Cardiac septum (tissue), 1 donor: ENCODE results near the gene TMEM174. TPM values are rescaled to one million over a fixed set of nuclear protein-coding genes. Genes with fewer than 3 reads are reported as not detected.
"Not testable (repeated sequence)": the region's sequence is repeated elsewhere in the genome, so short reads cannot be mapped to it uniquely, and the experiment has no call there.

Experiments used
- DNase-seq: peaks from one replicate; pipeline ENCODE4 v3.0.0-alpha.2; 2020; ENCODE audit warnings: low spot score
- intact Hi-C: fragments of 100-400 bp; cut with DNase I; formaldehyde crosslinking; loops from one replicate; pipeline ENCODE4 v1.14.0; 2022
- total RNA-seq: library from RNA; stranded (reverse); fragmentation: NEBNext Ultra II Directional; extraction: Animal tissue kit (Norgen Biotek cat#: 25700); gene quantifications from one replicate; pipeline ENCODE4 v1.2.1, GENCODE V29; 2021
- donor health status: DM: no; HTN: no; CAD: no.

TMEM174 gene
- total RNA-seq, 1 donor from 2014 or later: not detected

GRCh38 chr5:73215531-73215890 lies 42.5 kb downstream of the TMEM174 start:
- no peak for DNase-seq
- intact Hi-C loops: loop anchor here (5.0 kb wide), 1 partner anchor 237 kb away; no protein-coding TSS in a partner anchor

- intact Hi-C loops: loop anchor here (5.0 kb wide), 1 partner anchor 236 kb away; no protein-coding TSS in a partner anchor
These were observed 43.1 kb downstream of the TMEM174 start for GRCh38 chr5:73215891-73216610.

GRCh38 chr5:73218552-73219171 lies 45.7 kb downstream of the TMEM174 start:
- intact Hi-C loops: loop anchor here (5.0 kb wide), 1 partner anchor 234 kb away; no protein-coding TSS in a partner anchor
- DNase-seq: no peak

More at GRCh38 chr5:73215891-73216610, 43.1 kb downstream of the TMEM174 start:
- DNase-seq: no peak

GRCh38 chr5:73219336-73219735 lies 46.3 kb downstream of the TMEM174 start:
- DNase-seq: not testable (repeated sequence)
- intact Hi-C loops: loop anchor here (5.0 kb wide), 1 partner anchor 233 kb away; no protein-coding TSS in a partner anchor

- no peak for DNase-seq
- intact Hi-C loops: no loop called here
These were observed 48.2 kb downstream of the TMEM174 start for GRCh38 chr5:73221161-73221560.

- DNase-seq: no peak
- intact Hi-C loops: no loop called here
These were observed 48.7 kb downstream of the TMEM174 start for GRCh38 chr5:73221726-73222125.

DNA sequence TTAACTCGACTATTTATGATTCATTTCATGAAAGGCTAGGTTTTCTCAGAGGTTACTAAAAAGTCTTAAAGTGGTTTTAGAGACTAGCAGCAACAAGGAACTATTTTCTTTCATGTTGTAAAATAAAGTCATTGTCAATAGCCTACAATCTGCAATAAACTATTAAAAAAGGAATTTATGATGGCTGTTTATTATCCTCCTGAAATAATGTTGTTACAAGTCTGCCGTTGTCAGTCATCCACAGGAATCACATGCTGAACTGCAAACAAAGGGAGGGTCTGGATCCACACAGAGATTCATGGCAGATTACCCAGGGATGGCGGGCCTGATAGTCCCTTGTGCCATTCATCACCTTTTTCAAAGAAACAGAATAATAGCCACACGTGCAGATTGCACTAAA lies 49.2 kb downstream of the TMEM174 start:
- no peak for DNase-seq
- intact Hi-C loops: no loop called here

Other genes with a start within 250 kb of the TMEM174 start
- 15.5 TPM for gene FCHO2, start 217.2 kb upstream of the TMEM174 start, total RNA-seq
- not detected for gene TMEM171, start 52.6 kb upstream of the TMEM174 start, total RNA-seq